GM21367 (cell line): Measurements from ENCODE around the gene CAND2.
A peak's percentile ranks its signal among the peaks of the same experiment; 100 is the strongest.

Experiments
- ATAC-seq: cut with Tn5 transposase; IDR thresholded peaks from one replicate; pipeline ENCODE4 v1.9.1; 2021; ENCODE audit not compliant: unreplicated experiment

The CAND2 gene

GRCh38 chr3:12803371-12803770 lies 6.9 kb downstream of the CAND2 start:
- no peak for ATAC-seq

- ATAC-seq: no peak
Observed at GRCh38 chr3:12807066-12807465, 10.6 kb downstream of the CAND2 start.

- ATAC-seq: no peak
Observed at GRCh38 chr3:12807601-12808359, 11.3 kb downstream of the CAND2 start.

GRCh38 chr3:12808587-12808986 lies 12.1 kb downstream of the CAND2 start:
- ATAC-seq: no peak

GRCh38 chr3:12809001-12809400 lies 12.5 kb downstream of the CAND2 start:
- no peak for ATAC-seq

GRCh38 chr3:12809435-12809834 lies 13.0 kb downstream of the CAND2 start:
- ATAC-seq: no peak

GRCh38 chr3:12810013-12810780 lies 13.7 kb downstream of the CAND2 start:
- ATAC-seq: peak; percentile 99

- no peak for ATAC-seq
Observed at GRCh38 chr3:12810961-12811360, 14.5 kb downstream of the CAND2 start.

GRCh38 chr3:12812812-12813211 lies 16.3 kb downstream of the CAND2 start:
- ATAC-seq: no peak

- no peak for ATAC-seq
Observed at GRCh38 chr3:12813967-12814366, 17.5 kb downstream of the CAND2 start.

GRCh38 chr3:12815078-12815477 lies 18.6 kb downstream of the CAND2 start:
- no peak for ATAC-seq

- ATAC-seq: no peak
Observed at GRCh38 chr3:12815719-12816118, 19.2 kb downstream of the CAND2 start.

GRCh38 chr3:12816521-12817342 lies 20.3 kb downstream of the CAND2 start:
- ATAC-seq: no peak

- no peak for ATAC-seq
Observed at GRCh38 chr3:12817343-12817710, 20.8 kb downstream of the CAND2 start.

- no peak for ATAC-seq
Observed at GRCh38 chr3:12818273-12818672, 21.8 kb downstream of the CAND2 start.

GRCh38 chr3:12818773-12819172 lies 22.3 kb downstream of the CAND2 start:
- ATAC-seq: no peak

GRCh38 chr3:12822725-12823373 lies 26.4 kb downstream of the CAND2 start:
- ATAC-seq: no peak

- ATAC-seq: no peak
Observed at GRCh38 chr3:12824299-12824698, 27.8 kb downstream of the CAND2 start.

- no peak for ATAC-seq
Observed at GRCh38 chr3:12825156-12825555, 28.7 kb downstream of the CAND2 start.

GRCh38 chr3:12828751-12829150 lies 32.3 kb downstream of the CAND2 start:
- no peak for ATAC-seq

GRCh38 chr3:12829404-12829803 lies 32.9 kb downstream of the CAND2 start:
- no peak for ATAC-seq
